IMR-90 (cell line): ENCODE data around the gene ZCCHC3. TPM values are rescaled to one million over a fixed set of nuclear protein-coding genes. Genes with fewer than 3 reads are reported as not detected.
"Not testable (repeated sequence)": the region's sequence is repeated elsewhere in the genome, so short reads cannot be mapped to it uniquely, and the experiment has no call there.

Source experiments
- ATAC-seq: fragments of 200-7000 bp; cut with Tn5 transposase; 2 replicates; pipeline ENCODE4 v1.9.1; 2020; ENCODE audit warnings: low read depth, mild to moderate bottlenecking, moderate library complexity
- BruUV-seq: library from RNA; stranded (reverse); fragments of 400-500 nt; replicated peaks from 2 replicates; lab custom pipeline; 2021; lab: Mats Ljungman, UMichigan
- CTCF ChIA-PET: fragments of 300-600 bp; formaldehyde crosslinking; extraction: SDS; loops from one replicate; lab custom pipeline; 2021; ENCODE audit warnings: antibody characterized with exemption; lab: Yijun Ruan, JAX
- POLR2A ChIA-PET: fragments of 300-600 bp; sonication (Branson Sonifier 250); formaldehyde crosslinking; loops from one replicate; lab custom pipeline; 2022; ENCODE audit warnings: antibody characterized with exemption; ENCODE audit not compliant: unreplicated experiment; lab: Charles Lee
- DNase-seq: peaks from one replicate; pipeline ENCODE4 v3.0.0; 2013
- H2AFZ ChIP-seq: replicated peaks from 2 replicates; pipeline ENCODE3; 2013; ENCODE audit warnings: low read length, mild to moderate bottlenecking; ENCODE audit not compliant: poor library complexity
- H2AK5ac ChIP-seq: 2 replicates; pipeline ENCODE4 v1.6.1; 2013; ENCODE audit warnings: low read depth, low read length, inconsistent platforms
- H2AK9ac ChIP-seq: replicated peaks from 2 replicates; pipeline ENCODE3; 2013; ENCODE audit warnings: mild to moderate bottlenecking, low read depth, low read length, moderate library complexity; ENCODE audit not compliant: poor library complexity
- H2BK120ac ChIP-seq: 2 replicates; pipeline ENCODE4 v1.6.1; 2013; ENCODE audit warnings: low read depth, low read length, inconsistent platforms
- H2BK15ac ChIP-seq: 3 replicates; pipeline ENCODE4 v1.6.1; 2013; ENCODE audit warnings: low read depth, low read length, inconsistent platforms
- H2BK20ac ChIP-seq: 2 replicates; pipeline ENCODE4 v1.6.1; 2013; ENCODE audit warnings: low read depth, mild to moderate bottlenecking, inconsistent platforms, low read length, moderate library complexity
- H2BK5ac ChIP-seq: 2 replicates; pipeline ENCODE4 v1.6.1; 2013; ENCODE audit warnings: mild to moderate bottlenecking, low read depth, low read length, inconsistent platforms; ENCODE audit not compliant: poor library complexity, severe bottlenecking
- H3K14ac ChIP-seq: replicated peaks from 2 replicates; pipeline ENCODE4 v1.6.1; 2013; ENCODE audit warnings: low read depth, low read length, inconsistent platforms
- H3K18ac ChIP-seq: 2 replicates; pipeline ENCODE4 v1.6.1; 2013; ENCODE audit warnings: low read depth, low read length, control low read depth
- H3K23ac ChIP-seq: 2 replicates; pipeline ENCODE4 v1.6.1; 2013; ENCODE audit warnings: low read depth, low read length, inconsistent platforms
- H3K27ac ChIP-seq: 2 replicates; pipeline ENCODE4 v1.5.1; 2013; ENCODE audit warnings: mild to moderate bottlenecking, control low read depth, low read length; ENCODE audit not compliant: insufficient read depth
- H3K27me3 ChIP-seq: 2 replicates; pipeline ENCODE4 v1.6.1; 2013; ENCODE audit warnings: low read length; ENCODE audit not compliant: control insufficient read depth, insufficient read depth
- H3K36me3 ChIP-seq: 2 replicates; pipeline ENCODE4 v1.6.1; 2013; ENCODE audit warnings: low read length, mixed read lengths; ENCODE audit not compliant: control insufficient read depth, insufficient read depth
- H3K4ac ChIP-seq: 2 replicates; pipeline ENCODE4 v1.6.1; 2013; ENCODE audit warnings: low read depth, low read length, inconsistent platforms
- H3K4me1 ChIP-seq: 2 replicates; pipeline ENCODE4 v1.6.1; 2013; ENCODE audit warnings: low read length, mixed read lengths; ENCODE audit not compliant: control insufficient read depth, insufficient read depth
- H3K4me2 ChIP-seq: 2 replicates; pipeline ENCODE4 v1.6.1; 2013; ENCODE audit warnings: low read depth, mild to moderate bottlenecking, control low read depth, low read length, moderate library complexity
- H3K4me3 ChIP-seq: 2 replicates; pipeline ENCODE4 v1.5.1; 2013; ENCODE audit warnings: low read depth, mild to moderate bottlenecking, control low read depth, low read length, moderate library complexity; ENCODE audit not compliant: insufficient read depth
- H3K56ac ChIP-seq: 2 replicates; pipeline ENCODE4 v1.6.1; 2013; ENCODE audit warnings: low read length, inconsistent platforms; ENCODE audit not compliant: insufficient read depth; ENCODE audit errors: extremely low read depth
- H3K79me1 ChIP-seq, 2 experiments: 2 replicates each; pipeline ENCODE4 v1.6.1; 2013; ENCODE audit warnings: low read length in 2 of 2, inconsistent platforms in 1 of 2, low read depth in 1 of 2
- H3K9ac ChIP-seq: 2 replicates; pipeline ENCODE4 v1.6.1; 2013; ENCODE audit warnings: low read depth, low read length, control low read depth
- H3K9me1 ChIP-seq: 2 replicates; pipeline ENCODE4 v1.6.1; 2013; ENCODE audit warnings: low read length, inconsistent platforms; ENCODE audit not compliant: insufficient read depth
- H3K9me3 ChIP-seq: 2 replicates; pipeline ENCODE4 v1.6.1; 2013; ENCODE audit warnings: low read length; ENCODE audit not compliant: control insufficient read depth, insufficient read depth
- H4K20me1 ChIP-seq: 2 replicates; pipeline ENCODE4 v1.6.1; 2013; ENCODE audit warnings: low read length, inconsistent platforms; ENCODE audit not compliant: insufficient read depth
- H4K5ac ChIP-seq: 2 replicates; pipeline ENCODE4 v1.6.1; 2013; ENCODE audit warnings: mild to moderate bottlenecking, low read depth, low read length, control low read depth
- H4K8ac ChIP-seq, 2 experiments: 2 replicates each; pipeline ENCODE4 v1.6.1; 2013; ENCODE audit warnings: low read depth in 2 of 2, low read length in 2 of 2, control low read depth in 1 of 2, inconsistent platforms in 1 of 2
- H4K91ac ChIP-seq: 2 replicates; pipeline ENCODE4 v1.6.1; 2013; ENCODE audit warnings: low read depth, low read length, inconsistent platforms; ENCODE audit not compliant: insufficient read depth
- WGBS, 2 experiments: methylation state at CpG; one replicate each; pipeline versions ENCODE4 v1.1.5 to v1.1.7; 2013; ENCODE audit warnings: missing lambda C conversion rate in 2 of 2; ENCODE audit not compliant: insufficient read length in 1 of 2; ENCODE audit errors: extremely low coverage in 2 of 2; 5-methylcytosine and 5-hydroxymethylcytosine counted together
- dilution Hi-C: fragments of 300-500 bp; cut with HindIII; formaldehyde crosslinking; loops from one replicate; pipeline ENCODE4 v1.14.3; 2018; ENCODE audit warnings: low sequenced_read_pairs; ENCODE audit not compliant: unreplicated experiment
- in situ Hi-C: fragments of 300-500 bp; cut with MboI; formaldehyde crosslinking; loops from 3 replicates; pipeline ENCODE4 v1.14.3; 2019; ENCODE audit warnings: low sequenced_read_pairs, inconsistent platforms, mixed read lengths
- intact Hi-C: fragments of 100-400 bp; cut with micrococcal nuclease; formaldehyde crosslinking; loops from 2 replicates; pipeline ENCODE4 v1.10.0; 2022
- polyA plus RNA-seq, 3 experiments: library from polyadenylated mRNA; depleted of rRNA; stranded (reverse); fragments of >200 nt; gene quantifications; 2 replicates each; pipeline ENCODE4 v1.2.3, GENCODE V29; 2012; ENCODE audit warnings: low replicate concordance in 1 of 3
- total RNA-seq: library from RNA; depleted of rRNA; stranded (reverse); fragments of >200 nt; gene quantifications from 2 replicates; pipeline ENCODE4 v1.2.3, GENCODE V29; 2012

The ZCCHC3 gene
- total and polyA plus RNA-seq, 2 of the 4 experiments (the other 2 are of a cell fraction) = 8.2 to 10.9 TPM

- H3K4me3 ChIP-seq, H3K56ac ChIP-seq, H3K4me2 ChIP-seq, H3K36me3 ChIP-seq, H3K4me1 ChIP-seq, H3K9ac ChIP-seq, CTCF ChIA-PET, H3K4ac ChIP-seq, intact Hi-C loops, H2BK20ac ChIP-seq, H2AFZ ChIP-seq, H3K27ac ChIP-seq, ATAC-seq, H3K79me1 ChIP-seq, in situ Hi-C loops, H3K14ac ChIP-seq, H4K20me1 ChIP-seq, H3K9me1 ChIP-seq, BruUV-seq, H3K18ac ChIP-seq, H2AK5ac ChIP-seq, H2BK120ac ChIP-seq, H2AK9ac ChIP-seq, DNase-seq, H2BK5ac ChIP-seq, H4K5ac ChIP-seq, H4K8ac ChIP-seq, H3K23ac ChIP-seq, H2BK15ac ChIP-seq, H4K91ac ChIP-seq, dilution Hi-C loops, POLR2A ChIA-PET, H3K9me3 ChIP-seq: not testable (repeated sequence)
- no CpG with 5 or more reads among the region's 6 CpGs for WGBS, 2 experiments
- peaks cover 17% of the 10 kb centered on the region for H3K27me3 ChIP-seq
These were observed 43.9 kb upstream of the ZCCHC3 start for GRCh38 chr20:253447-253846.
